Measurements from ENCODE around the gene CPSF4L.
A peak's percentile ranks its signal among the peaks of the same experiment; 100 is the strongest.
"Not testable (repeated sequence)": the region's sequence is repeated elsewhere in the genome, so short reads cannot be mapped to it uniquely, and the experiment has no call there.

Gene CPSF4L

GRCh38 chr17:73268582-73269328 lies 7.1 kb upstream of the CPSF4L start:
- no peak for DNase-seq (ENCODE audit: low spot score)

- no peak for DNase-seq (ENCODE audit: low spot score)
These were observed 6.2 kb upstream of the CPSF4L start for GRCh38 chr17:73267648-73268537.

GRCh38 chr17:73266796-73267195 lies 5.1 kb upstream of the CPSF4L start:
- DNase-seq (ENCODE audit: low spot score) = no peak

- DNase-seq (ENCODE audit: low spot score) = no peak
These were observed 4.3 kb upstream of the CPSF4L start for GRCh38 chr17:73265646-73266640.

- not testable (repeated sequence) for DNase-seq (ENCODE audit: low spot score)
These were observed 2.8 kb upstream of the CPSF4L start for GRCh38 chr17:73264448-73264847.

- DNase-seq (ENCODE audit: low spot score) = no peak
These were observed 1.3 kb upstream of the CPSF4L start for GRCh38 chr17:73262676-73263642.

- DNase-seq (ENCODE audit: low spot score) = peak; percentile 70
These were observed 434 bp upstream of the CPSF4L start for GRCh38 chr17:73261952-73262675.

- no peak for DNase-seq (ENCODE audit: low spot score)
These were observed 4.2 kb downstream of the CPSF4L start for GRCh38 chr17:73257516-73257915.

- DNase-seq (ENCODE audit: low spot score) = no peak
These were observed 5.5 kb downstream of the CPSF4L start for GRCh38 chr17:73256220-73256619.

- peak; percentile 64 for DNase-seq (ENCODE audit: low spot score)
These were observed 6.0 kb downstream of the CPSF4L start for GRCh38 chr17:73255671-73256181.

GRCh38 chr17:73251871-73252270 lies 9.8 kb downstream of the CPSF4L start:
- DNase-seq (ENCODE audit: low spot score) = no peak

- no peak for DNase-seq (ENCODE audit: low spot score)
These were observed 10.6 kb downstream of the CPSF4L start for GRCh38 chr17:73250851-73251640.

- DNase-seq (ENCODE audit: low spot score) = no peak
These were observed 12.0 kb downstream of the CPSF4L start for GRCh38 chr17:73249700-73250099.

GRCh38 chr17:73248532-73248931 lies 13.1 kb downstream of the CPSF4L start:
- no peak for DNase-seq (ENCODE audit: low spot score)

GRCh38 chr17:73247726-73248125 lies 14.0 kb downstream of the CPSF4L start:
- DNase-seq (ENCODE audit: low spot score) = no peak

GRCh38 chr17:73240561-73240960 lies 21.1 kb downstream of the CPSF4L start:
- DNase-seq (ENCODE audit: low spot score) = no peak

- DNase-seq (ENCODE audit: low spot score) = no peak
These were observed 24.0 kb downstream of the CPSF4L start for GRCh38 chr17:73237714-73238113.

GRCh38 chr17:73234736-73235135 lies 26.9 kb downstream of the CPSF4L start:
- no peak for DNase-seq (ENCODE audit: low spot score)
